Cardiac fibroblast (primary cell): Measurements from ENCODE around the gene OR5M10.
"Not testable (repeated sequence)": the region's sequence is repeated elsewhere in the genome, so short reads cannot be mapped to it uniquely, and the experiment has no call there.

ENCODE experiments used
- DNase-seq, 2 donors: peaks; one replicate each; pipeline versions ENCODE4 v3.0.0 to v3.0.0-alpha.2; 2010; ENCODE audit warnings: low read depth in 2 of 2
- H3K4me3 ChIP-seq, 2 donors: replicated peaks in 1 of 2; 1 replicate in 1 of 2; 2 replicates in 1 of 2; pipeline ENCODE4 v1.5.1; 2011; ENCODE audit warnings: low read depth in 2 of 2, low read length in 2 of 2, mild to moderate bottlenecking in 2 of 2, moderate library complexity in 1 of 2
- TF ChIP-seq, protein P1 (sequence below): IDR thresholded peaks from one replicate; pipeline ENCODE4 v1.5.1; 2011; ENCODE audit warnings: low read depth, mild to moderate bottlenecking, low read length, inconsistent platforms

OR5M10 gene

DNA sequence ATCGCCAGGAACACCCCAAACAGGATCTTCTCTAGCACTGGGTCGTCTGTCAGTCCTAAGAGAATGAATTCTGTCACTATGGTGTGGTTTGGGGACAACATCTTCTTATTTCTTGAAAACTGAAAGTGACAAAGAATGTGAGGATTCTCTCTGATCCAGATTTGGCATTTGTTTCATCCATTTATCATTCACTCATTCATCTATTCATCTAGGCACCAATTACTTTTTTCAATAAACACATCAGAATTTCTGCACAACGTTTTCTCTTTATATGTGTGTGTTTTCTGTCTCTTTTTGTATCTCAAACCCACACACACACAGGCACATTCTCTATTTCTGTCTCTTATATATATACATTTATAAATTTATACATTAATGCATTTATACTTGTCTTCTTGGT, at the start of gene OR5M10:
OR5M10 (minus strand) TSS at position 101 of the 400 bp plus-strand sequence; CDS start at position 101, 0 bp downstream.
- no peak for DNase-seq
- TF ChIP-seq, protein P1, sequence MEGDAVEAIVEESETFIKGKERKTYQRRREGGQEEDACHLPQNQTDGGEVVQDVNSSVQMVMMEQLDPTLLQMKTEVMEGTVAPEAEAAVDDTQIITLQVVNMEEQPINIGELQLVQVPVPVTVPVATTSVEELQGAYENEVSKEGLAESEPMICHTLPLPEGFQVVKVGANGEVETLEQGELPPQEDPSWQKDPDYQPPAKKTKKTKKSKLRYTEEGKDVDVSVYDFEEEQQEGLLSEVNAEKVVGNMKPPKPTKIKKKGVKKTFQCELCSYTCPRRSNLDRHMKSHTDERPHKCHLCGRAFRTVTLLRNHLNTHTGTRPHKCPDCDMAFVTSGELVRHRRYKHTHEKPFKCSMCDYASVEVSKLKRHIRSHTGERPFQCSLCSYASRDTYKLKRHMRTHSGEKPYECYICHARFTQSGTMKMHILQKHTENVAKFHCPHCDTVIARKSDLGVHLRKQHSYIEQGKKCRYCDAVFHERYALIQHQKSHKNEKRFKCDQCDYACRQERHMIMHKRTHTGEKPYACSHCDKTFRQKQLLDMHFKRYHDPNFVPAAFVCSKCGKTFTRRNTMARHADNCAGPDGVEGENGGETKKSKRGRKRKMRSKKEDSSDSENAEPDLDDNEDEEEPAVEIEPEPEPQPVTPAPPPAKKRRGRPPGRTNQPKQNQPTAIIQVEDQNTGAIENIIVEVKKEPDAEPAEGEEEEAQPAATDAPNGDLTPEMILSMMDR: no peak
- no peak within 1 kb of the TSS for H3K4me3 ChIP-seq

DNA sequence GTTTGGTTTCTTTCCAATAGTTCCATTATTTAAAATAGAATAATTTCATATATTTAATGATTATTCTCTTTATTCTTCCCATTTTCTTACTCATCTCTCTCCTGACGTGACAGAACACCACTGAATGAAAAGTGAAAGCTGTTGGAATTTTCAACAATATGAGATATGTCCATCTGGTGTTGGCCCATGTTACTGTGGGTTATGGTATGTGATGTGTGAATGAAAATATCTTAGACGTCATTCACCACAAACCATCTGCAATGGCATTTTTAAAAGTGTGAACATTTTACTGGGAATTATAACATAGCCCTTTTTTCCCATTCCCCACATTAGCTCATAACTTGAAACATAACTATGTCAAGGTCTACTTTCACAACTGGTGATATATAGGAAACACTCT, 48.4 kb upstream of the OR5M10 start:
- H3K4me3 ChIP-seq: no peak overlapping the region
- no peak for DNase-seq
- TF ChIP-seq, protein P1: no peak

DNA sequence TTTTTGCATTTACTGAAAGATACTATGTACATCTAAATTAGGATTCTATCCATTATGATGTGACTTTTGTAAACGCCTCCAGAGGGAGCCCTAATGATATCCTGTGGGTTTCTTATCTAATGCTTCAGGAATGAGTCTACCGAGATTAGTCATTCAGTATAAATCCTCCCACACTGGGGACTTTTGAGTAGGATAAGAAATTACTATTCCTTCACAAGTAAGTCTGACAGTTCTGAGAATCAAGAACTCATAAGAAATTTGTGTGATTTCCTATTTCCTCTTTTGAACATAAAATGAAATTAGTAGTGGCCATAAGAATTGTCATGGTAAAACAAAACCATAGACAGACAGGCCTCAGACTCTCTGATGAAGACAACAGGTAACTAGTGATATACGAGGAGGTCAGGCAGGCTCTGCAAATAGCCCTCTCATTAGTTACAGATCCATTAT, 47.2 kb upstream of the OR5M10 start:
- TF ChIP-seq, protein P1: peak; percentile 31
- no peak overlapping the region for H3K4me3 ChIP-seq
- peak; percentile 31 to 74 for DNase-seq

DNA sequence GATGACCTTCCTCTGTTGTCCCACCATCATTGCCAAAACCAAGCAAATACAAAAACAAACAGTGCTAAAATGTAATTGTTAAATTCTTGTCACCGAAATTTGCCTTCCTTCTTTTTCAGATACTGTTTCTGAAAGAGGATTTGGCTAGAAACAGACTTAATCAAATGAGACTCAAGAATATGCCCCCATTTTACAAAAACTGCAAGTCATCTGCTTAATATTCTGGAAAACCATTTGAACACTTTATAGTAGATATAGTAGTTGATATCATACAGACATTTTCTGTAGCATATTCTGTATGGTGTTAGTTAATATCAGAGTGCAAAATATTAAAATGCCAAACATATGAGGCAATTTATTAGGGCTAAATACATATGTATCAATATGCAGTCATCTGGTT, 33.7 kb upstream of the OR5M10 start:
- H3K4me3 ChIP-seq: no peak overlapping the region
- TF ChIP-seq, protein P1: no peak
- DNase-seq: no peak

DNA sequence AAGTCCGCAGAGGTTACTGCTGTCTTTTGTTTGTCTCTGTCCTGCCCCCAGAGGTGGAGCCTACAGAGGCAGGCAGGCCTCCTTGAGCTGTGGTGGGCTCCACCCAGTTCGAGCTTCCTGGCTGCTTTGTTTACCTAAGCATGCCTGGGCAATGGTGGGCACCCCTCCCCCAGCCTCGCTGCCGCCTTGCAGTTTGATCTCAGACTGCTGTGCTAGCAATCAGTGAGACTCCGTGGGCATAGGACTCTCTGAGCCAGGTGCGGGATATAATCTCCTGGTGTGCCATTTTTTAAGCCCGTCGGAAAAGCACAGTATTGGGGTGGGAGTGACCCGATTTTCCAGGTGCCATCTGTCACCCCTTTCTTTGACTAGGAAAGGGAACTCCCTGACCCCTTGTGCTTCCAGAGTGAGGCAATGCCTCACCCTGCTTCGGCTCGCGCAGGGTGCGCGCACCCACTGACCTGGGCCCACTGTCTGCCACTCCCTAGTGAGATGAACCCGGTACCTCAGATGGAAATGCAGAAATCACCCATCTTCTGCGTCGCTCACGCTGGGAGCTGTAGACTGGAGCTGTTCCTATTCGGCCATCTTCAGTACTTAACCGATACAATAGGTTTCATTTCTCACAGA, 14.7 kb upstream of the OR5M10 start:
- DNase-seq, H3K4me3 ChIP-seq: not testable (repeated sequence)

DNA sequence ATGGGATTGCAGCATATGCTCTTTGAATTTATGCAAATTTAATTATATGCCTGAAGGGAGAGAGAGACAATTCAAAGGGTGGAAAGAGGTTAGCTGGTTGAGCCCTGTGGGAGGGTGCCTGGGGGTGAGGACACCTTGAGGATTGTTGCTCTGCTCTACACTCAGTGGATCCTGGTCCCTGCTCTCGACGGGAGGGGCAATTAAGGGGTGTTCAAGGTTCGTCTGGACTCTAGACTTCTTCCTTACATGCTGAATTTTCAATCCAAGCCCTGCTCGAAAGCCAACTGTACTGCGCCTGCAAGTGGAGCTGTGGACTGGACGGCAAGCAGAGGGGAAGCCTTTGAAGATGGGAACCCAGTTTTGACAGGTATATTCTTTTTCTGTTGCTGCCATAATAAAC, 18.9 kb downstream of the OR5M10 start:
- H3K4me3 ChIP-seq: no peak overlapping the region
- no peak for DNase-seq
- TF ChIP-seq, protein P1: no peak

DNA sequence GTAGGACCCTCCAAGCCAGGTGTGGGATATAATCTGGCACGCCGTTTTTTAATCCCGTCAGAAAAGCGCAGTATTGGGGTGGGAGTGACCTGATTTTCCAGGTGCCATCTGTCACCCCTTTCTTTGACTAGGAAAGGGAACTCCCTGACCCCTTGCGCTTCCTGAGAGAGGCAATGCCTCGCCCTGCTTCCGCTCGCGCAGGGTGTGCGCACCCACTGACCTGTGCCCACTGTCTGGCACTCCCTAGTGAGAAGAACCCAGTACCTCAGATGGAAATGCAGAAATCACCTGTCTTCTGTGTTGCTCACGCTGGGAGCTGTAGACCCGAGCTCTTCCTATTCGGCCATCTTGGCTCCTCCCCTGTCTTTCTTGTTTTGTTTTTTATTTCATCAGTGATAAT, 22.8 kb downstream of the OR5M10 start:
- not testable (repeated sequence) for H3K4me3 ChIP-seq, DNase-seq

DNA sequence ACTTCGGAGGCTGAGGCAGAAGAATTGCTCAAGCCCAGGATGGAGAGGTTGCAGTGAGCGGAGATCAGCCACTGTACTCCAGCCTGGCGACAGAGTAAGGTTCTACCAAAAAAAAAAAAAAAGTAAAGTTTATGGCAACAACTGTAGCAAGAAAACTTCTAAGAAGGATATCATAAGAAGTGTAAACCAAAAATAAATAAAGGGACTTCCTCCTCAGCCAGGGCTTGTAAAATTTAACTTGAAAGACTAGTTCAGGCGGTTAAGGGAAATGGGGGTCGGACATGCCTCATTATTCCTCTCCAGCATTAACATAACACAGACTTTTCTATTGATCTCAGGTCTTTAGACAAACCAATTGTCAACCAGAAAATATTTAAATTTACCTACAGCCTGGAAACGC, 32.0 kb downstream of the OR5M10 start:
- TF ChIP-seq, protein P1: no peak
- no peak for DNase-seq
- no peak overlapping the region for H3K4me3 ChIP-seq
